Measurements from ENCODE around the gene C8G. TPM values are rescaled to one million over a fixed set of nuclear protein-coding genes. Genes with fewer than 3 reads are reported as not detected.

Gene C8G
- polyA plus RNA-seq, 1 donor from 2014 or later = not detected

- no peak for TF ChIP-seq EP300 (conservative IDR thresholded peaks at IDR 0.05; ENCODE audit: poor library complexity, severe bottlenecking)
- no peak for TF ChIP-seq MXI1 (conservative IDR thresholded peaks at IDR 0.05; ENCODE audit: poor library complexity, severe bottlenecking)
- no peak for TF ChIP-seq POLR2AphosphoS5 (IDR thresholded peaks at IDR 0.05)
- no peak for TF ChIP-seq TAF1 (IDR thresholded peaks at IDR 0.05; ENCODE audit: low read depth)
Observed at GRCh38 chr9:136973618-136974617, 28.9 kb downstream of the C8G start (continued).

- Histone ChIP-seq H3K79me2 (replicated peaks; ENCODE audit: insufficient read depth, low read length) (no peaks in the 10 kb centered on the region), H3K4me2 (ENCODE audit: low read length) (no peak overlapping the region), H3K9me2 (ENCODE audit: insufficient read depth, low read length) (no peaks in the 10 kb centered on the region), H3F3A (ENCODE audit: insufficient read depth, low read length, poor library complexity, severe bottlenecking) (no peaks in the 10 kb centered on the region), H3K36me3 (ENCODE audit: insufficient read depth, low read length) (no peaks in the 10 kb centered on the region), H4K20me1 (ENCODE audit: insufficient read depth) (no peaks in the 10 kb centered on the region), H3K27me3 (ENCODE audit: insufficient read depth, low read depth, low read length) (peaks cover 11% of the 10 kb centered on the region), H3K9ac (ENCODE audit: low read length) (no peak overlapping the region), H3K9me3 (ENCODE audit: low read length) (no peaks in the 10 kb centered on the region), H3K4me3 (ENCODE audit: low read length) (no peak overlapping the region), H2AFZ (ENCODE audit: low read depth, low read length) (no peak overlapping the region), H3K27ac (ENCODE audit: low read length) (no peak overlapping the region)
- TF ChIP-seq MXI1 (conservative IDR thresholded peaks at IDR 0.05; ENCODE audit: poor library complexity, severe bottlenecking) = no peak
- TF ChIP-seq EZH2 (IDR thresholded peaks at IDR 0.05; ENCODE audit: borderline replicate concordance, insufficient read depth, low read length, poor library complexity, severe bottlenecking) = no peak
- TF ChIP-seq REST (IDR thresholded peaks at IDR 0.05; ENCODE audit: borderline replicate concordance) = no peak
- no peak for TF ChIP-seq RAD21 (conservative IDR thresholded peaks at IDR 0.05)
- no peak for TF ChIP-seq EP300 (conservative IDR thresholded peaks at IDR 0.05; ENCODE audit: poor library complexity, severe bottlenecking)
- TF ChIP-seq POLR2AphosphoS5 (IDR thresholded peaks at IDR 0.05) = no peak
- no peak for TF ChIP-seq TAF1 (IDR thresholded peaks at IDR 0.05; ENCODE audit: low read depth)
Observed at GRCh38 chr9:136974817-136975535, 29.9 kb downstream of the C8G start.

GRCh38 chr9:136975644-136976043 is 30.6 kb downstream of the C8G start:
- Histone ChIP-seq H3K9me2 (ENCODE audit: insufficient read depth, low read length) (no peaks in the 10 kb centered on the region), H4K20me1 (ENCODE audit: insufficient read depth) (no peaks in the 10 kb centered on the region), H3K27me3 (ENCODE audit: insufficient read depth, low read depth, low read length) (peaks cover 11% of the 10 kb centered on the region), H3K27ac (ENCODE audit: low read length) (no peak overlapping the region), H3K4me2 (ENCODE audit: low read length) (no peak overlapping the region), H3K9ac (ENCODE audit: low read length) (no peak overlapping the region), H2AFZ (ENCODE audit: low read depth, low read length) (no peak overlapping the region), H3K9me3 (ENCODE audit: low read length) (no peaks in the 10 kb centered on the region), H3F3A (ENCODE audit: insufficient read depth, low read length, poor library complexity, severe bottlenecking) (no peaks in the 10 kb centered on the region), H3K4me3 (ENCODE audit: low read length) (no peak overlapping the region), H3K36me3 (ENCODE audit: insufficient read depth, low read length) (no peaks in the 10 kb centered on the region), H3K79me2 (replicated peaks; ENCODE audit: insufficient read depth, low read length) (no peaks in the 10 kb centered on the region)
- no peak for TF ChIP-seq MXI1 (conservative IDR thresholded peaks at IDR 0.05; ENCODE audit: poor library complexity, severe bottlenecking)
